K562 (cell line): ENCODE data around the gene MKNK2. TPM values are rescaled to one million over a fixed set of nuclear protein-coding genes. Genes with fewer than 3 reads are reported as not detected.

Experiments
- BRD9 ChIP-seq: fragments of 450-650 bp; IDR thresholded peaks from 2 replicates; pipeline ENCODE4 v1.6.1; 2018; ENCODE audit warnings: low read depth; ENCODE audit not compliant: partially characterized antibody
- EWSR1 ChIP-seq: fragments of 450-650 bp; IDR thresholded peaks from 2 replicates; pipeline ENCODE4 v1.6.1; 2018; ENCODE audit warnings: borderline replicate concordance, mild to moderate bottlenecking, low read depth, moderate library complexity; ENCODE audit not compliant: partially characterized antibody
- HNRNPL ChIP-seq: fragments of 200-400 bp; formaldehyde crosslinking; IDR thresholded peaks from 2 replicates; pipeline ENCODE4 v1.6.1; 2017; ENCODE audit warnings: low read depth, mild to moderate bottlenecking, low read length
- KDM4B ChIP-seq, 2 experiments: fragments of 450-650 bp in 1 of 2; sonication (generic) in 1 of 2; IDR thresholded peaks; 2 replicates each; pipeline ENCODE4 v1.6.1; 2016 to 2017; ENCODE audit warnings: borderline replicate concordance in 2 of 2, antibody characterized with exemption in 1 of 2, low read depth in 1 of 2, mild to moderate bottlenecking in 1 of 2
- MTA2 ChIP-seq: fragments of 450-650 bp; IDR thresholded peaks from 2 replicates; pipeline ENCODE4 v1.6.1; 2016; ENCODE audit warnings: low read depth
- PHB ChIP-seq: fragments of 250-450 bp; sonication (Bioruptor Pico); IDR thresholded peaks from 2 replicates; pipeline ENCODE4 v1.5.0; 2021
- SP1 ChIP-seq: sonication (generic); formaldehyde crosslinking; IDR thresholded peaks from 2 replicates; pipeline ENCODE4 v1.8.1; 2022; ENCODE audit warnings: mild to moderate bottlenecking, missing genetic modification reagents
- THRAP3 ChIP-seq: fragments of 450-650 bp; IDR thresholded peaks from 2 replicates; pipeline ENCODE4 v1.6.1; 2016; ENCODE audit warnings: mild to moderate bottlenecking, inconsistent platforms, borderline replicate concordance
- ZNF133 ChIP-seq: fragments of 250-450 bp; sonication (Bioruptor Pico); IDR thresholded peaks from 2 replicates; pipeline ENCODE4 v1.4.0; 2020; ENCODE audit warnings: mild to moderate bottlenecking
- ZNF197 ChIP-seq: fragments of 200-800 bp; sonication (Bioruptor generic); IDR thresholded peaks from 2 replicates; pipeline ENCODE4 v1.6.1; 2016; ENCODE audit warnings: low read depth, missing genetic modification characterization, missing compliant biosample characterization
- ZNF778 ChIP-seq: fragments of 450-650 bp; formaldehyde crosslinking; IDR thresholded peaks from 2 replicates; pipeline ENCODE4 v1.4.0; 2020; ENCODE audit warnings: mild to moderate bottlenecking, moderate library complexity
- polyA plus RNA-seq, 8 experiments: library from polyadenylated mRNA; depleted of rRNA in 4 of 8; stranded (reverse) in 5 of 8; unstranded in 3 of 8; fragments of >200 nt; fragmentation: Nextera tagmentation in 2 of 8; fragmentation: Illumina TruSeq in 1 of 8; extraction: Ambion mirVana in 2 of 8; extraction: Trizol in 1 of 8; gene quantifications; 2 replicates each; pipeline versions ENCODE4 v1.2.1 to v1.2.3, GENCODE V29; 2011 to 2014; ENCODE audit warnings: inconsistent platforms in 1 of 8, missing spikeins in 1 of 8
- total RNA-seq, 7 experiments: library from RNA; depleted of rRNA in 6 of 7; stranded (reverse); fragments of >200 nt in 6 of 7; fragmentation: Illumina TruSeq in 2 of 7; extraction: Trizol in 2 of 7; gene quantifications; 2 replicates each; pipeline versions ENCODE4 v1.2.1 to v1.2.3, GENCODE V29; 2011 to 2021; ENCODE audit warnings: low replicate concordance in 1 of 7
- TF ChIP-seq, protein P1 (sequence below): sonication (generic); formaldehyde crosslinking; IDR thresholded peaks from 2 replicates; pipeline ENCODE4 v1.8.0; 2022; ENCODE audit warnings: mild to moderate bottlenecking, missing genetic modification reagents
- TF ChIP-seq, protein P2 (sequence below): sonication (generic); formaldehyde crosslinking; IDR thresholded peaks from 2 replicates; pipeline ENCODE4 v1.8.0; 2022; ENCODE audit warnings: mild to moderate bottlenecking, missing genetic modification reagents
- TF ChIP-seq, protein P3 (sequence below): IDR thresholded peaks from 3 replicates; pipeline ENCODE4 v1.6.1; 2011; ENCODE audit warnings: borderline replicate concordance, mild to moderate bottlenecking, moderate library complexity; ENCODE audit not compliant: insufficient read length; ENCODE audit errors: extremely low read depth
- TF ChIP-seq, protein P4 (sequence below): fragments of 200-400 bp; formaldehyde crosslinking; IDR thresholded peaks from 2 replicates; pipeline ENCODE4 v1.6.1; 2017; ENCODE audit warnings: mild to moderate bottlenecking, low read depth, low read length, moderate library complexity
- TF ChIP-seq, protein P5 (sequence below): sonication (generic); formaldehyde crosslinking; IDR thresholded peaks from 2 replicates; pipeline ENCODE4 v1.8.1; 2022; ENCODE audit warnings: missing genetic modification reagents

MKNK2 gene
- total and polyA plus RNA-seq, 9 of the 15 experiments (the other 6 are each of a cell fraction or from before 2014, with no cell fraction given) = 5.1 to 191 (median 51.9) TPM

DNA sequence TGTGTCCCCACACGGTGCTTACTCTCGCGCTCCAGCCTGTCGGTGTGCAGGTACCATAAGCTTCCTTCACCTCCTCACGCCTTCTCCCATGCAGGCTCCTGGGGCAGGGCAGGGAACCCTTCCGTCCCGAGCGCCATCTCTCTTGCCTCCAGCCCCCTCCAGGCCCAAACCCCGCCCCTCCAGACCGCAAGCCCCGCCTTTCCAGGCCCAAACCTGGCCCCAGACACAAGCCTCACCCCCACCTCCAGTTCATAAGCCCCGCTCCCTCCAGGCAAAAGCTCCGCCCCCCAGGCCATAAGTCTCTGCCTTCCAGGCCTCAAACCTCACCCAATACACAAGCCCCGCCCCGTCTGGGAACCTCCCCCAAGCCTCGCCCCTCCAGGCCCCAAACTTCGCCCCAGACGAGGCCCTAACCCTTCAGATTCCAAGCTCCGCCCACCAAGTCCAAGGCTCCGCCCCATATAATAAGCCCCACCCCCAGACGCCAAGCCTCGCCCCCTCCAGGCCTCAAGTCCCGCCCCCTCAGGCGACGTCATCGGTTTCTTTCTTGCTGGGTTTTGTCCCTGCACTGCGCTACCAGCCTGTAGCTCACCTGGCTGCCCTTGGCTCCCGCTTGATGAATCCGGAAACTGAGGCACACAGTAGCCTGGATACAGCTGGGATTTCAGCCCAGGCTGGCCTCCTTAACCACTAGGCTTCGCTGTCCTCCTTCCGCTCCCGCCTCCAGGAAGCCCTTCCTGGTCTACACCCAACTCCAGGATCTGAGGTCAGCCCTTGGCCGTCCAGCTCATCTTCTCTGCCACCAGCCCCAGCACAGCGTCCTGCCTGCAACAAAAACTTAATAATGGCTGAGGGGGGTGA lies 16.1 kb downstream of the MKNK2 start (continued):
- TF ChIP-seq BRD9 (no peak), THRAP3 (no peak), SP1 (peak; percentile 76; the same call in 1 of the 2 replicates), KDM4B (IDR thresholded peaks at IDR 0.05; ENCODE audit: borderline replicate concordance in 2 of 2, low read depth in 1 of 2) (peak in 1 of 2 experiments; percentile 5; a peak in 1 of 4 replicates), ZNF778 (CRISPR knock-in tag) (no peak), ZNF133 (no peak), EWSR1 (no peak), PHB (no peak), MTA2 (no peak), ZNF197 (CRISPR knock-in tag) (no peak), HNRNPL (no peak)
- TF ChIP-seq, protein P1, sequence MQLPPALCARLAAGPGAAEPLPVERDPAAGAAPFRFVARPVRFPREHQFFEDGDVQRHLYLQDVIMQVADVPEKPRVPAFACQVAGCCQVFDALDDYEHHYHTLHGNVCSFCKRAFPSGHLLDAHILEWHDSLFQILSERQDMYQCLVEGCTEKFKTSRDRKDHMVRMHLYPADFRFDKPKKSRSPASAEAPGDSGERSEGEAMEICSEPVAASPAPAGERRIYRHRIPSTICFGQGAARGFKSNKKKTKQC (CRISPR knock-in tag) = no peak
- TF ChIP-seq, protein P2, sequence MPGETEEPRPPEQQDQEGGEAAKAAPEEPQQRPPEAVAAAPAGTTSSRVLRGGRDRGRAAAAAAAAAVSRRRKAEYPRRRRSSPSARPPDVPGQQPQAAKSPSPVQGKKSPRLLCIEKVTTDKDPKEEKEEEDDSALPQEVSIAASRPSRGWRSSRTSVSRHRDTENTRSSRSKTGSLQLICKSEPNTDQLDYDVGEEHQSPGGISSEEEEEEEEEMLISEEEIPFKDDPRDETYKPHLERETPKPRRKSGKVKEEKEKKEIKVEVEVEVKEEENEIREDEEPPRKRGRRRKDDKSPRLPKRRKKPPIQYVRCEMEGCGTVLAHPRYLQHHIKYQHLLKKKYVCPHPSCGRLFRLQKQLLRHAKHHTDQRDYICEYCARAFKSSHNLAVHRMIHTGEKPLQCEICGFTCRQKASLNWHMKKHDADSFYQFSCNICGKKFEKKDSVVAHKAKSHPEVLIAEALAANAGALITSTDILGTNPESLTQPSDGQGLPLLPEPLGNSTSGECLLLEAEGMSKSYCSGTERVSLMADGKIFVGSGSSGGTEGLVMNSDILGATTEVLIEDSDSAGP (CRISPR knock-in tag) = no peak
- TF ChIP-seq, protein P3, sequence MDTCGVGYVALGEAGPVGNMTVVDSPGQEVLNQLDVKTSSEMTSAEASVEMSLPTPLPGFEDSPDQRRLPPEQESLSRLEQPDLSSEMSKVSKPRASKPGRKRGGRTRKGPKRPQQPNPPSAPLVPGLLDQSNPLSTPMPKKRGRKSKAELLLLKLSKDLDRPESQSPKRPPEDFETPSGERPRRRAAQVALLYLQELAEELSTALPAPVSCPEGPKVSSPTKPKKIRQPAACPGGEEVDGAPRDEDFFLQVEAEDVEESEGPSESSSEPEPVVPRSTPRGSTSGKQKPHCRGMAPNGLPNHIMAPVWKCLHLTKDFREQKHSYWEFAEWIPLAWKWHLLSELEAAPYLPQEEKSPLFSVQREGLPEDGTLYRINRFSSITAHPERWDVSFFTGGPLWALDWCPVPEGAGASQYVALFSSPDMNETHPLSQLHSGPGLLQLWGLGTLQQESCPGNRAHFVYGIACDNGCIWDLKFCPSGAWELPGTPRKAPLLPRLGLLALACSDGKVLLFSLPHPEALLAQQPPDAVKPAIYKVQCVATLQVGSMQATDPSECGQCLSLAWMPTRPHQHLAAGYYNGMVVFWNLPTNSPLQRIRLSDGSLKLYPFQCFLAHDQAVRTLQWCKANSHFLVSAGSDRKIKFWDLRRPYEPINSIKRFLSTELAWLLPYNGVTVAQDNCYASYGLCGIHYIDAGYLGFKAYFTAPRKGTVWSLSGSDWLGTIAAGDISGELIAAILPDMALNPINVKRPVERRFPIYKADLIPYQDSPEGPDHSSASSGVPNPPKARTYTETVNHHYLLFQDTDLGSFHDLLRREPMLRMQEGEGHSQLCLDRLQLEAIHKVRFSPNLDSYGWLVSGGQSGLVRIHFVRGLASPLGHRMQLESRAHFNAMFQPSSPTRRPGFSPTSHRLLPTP = no peak
- TF ChIP-seq, protein P4, sequence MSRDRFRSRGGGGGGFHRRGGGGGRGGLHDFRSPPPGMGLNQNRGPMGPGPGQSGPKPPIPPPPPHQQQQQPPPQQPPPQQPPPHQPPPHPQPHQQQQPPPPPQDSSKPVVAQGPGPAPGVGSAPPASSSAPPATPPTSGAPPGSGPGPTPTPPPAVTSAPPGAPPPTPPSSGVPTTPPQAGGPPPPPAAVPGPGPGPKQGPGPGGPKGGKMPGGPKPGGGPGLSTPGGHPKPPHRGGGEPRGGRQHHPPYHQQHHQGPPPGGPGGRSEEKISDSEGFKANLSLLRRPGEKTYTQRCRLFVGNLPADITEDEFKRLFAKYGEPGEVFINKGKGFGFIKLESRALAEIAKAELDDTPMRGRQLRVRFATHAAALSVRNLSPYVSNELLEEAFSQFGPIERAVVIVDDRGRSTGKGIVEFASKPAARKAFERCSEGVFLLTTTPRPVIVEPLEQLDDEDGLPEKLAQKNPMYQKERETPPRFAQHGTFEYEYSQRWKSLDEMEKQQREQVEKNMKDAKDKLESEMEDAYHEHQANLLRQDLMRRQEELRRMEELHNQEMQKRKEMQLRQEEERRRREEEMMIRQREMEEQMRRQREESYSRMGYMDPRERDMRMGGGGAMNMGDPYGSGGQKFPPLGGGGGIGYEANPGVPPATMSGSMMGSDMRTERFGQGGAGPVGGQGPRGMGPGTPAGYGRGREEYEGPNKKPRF = no peak
- TF ChIP-seq, protein P5, sequence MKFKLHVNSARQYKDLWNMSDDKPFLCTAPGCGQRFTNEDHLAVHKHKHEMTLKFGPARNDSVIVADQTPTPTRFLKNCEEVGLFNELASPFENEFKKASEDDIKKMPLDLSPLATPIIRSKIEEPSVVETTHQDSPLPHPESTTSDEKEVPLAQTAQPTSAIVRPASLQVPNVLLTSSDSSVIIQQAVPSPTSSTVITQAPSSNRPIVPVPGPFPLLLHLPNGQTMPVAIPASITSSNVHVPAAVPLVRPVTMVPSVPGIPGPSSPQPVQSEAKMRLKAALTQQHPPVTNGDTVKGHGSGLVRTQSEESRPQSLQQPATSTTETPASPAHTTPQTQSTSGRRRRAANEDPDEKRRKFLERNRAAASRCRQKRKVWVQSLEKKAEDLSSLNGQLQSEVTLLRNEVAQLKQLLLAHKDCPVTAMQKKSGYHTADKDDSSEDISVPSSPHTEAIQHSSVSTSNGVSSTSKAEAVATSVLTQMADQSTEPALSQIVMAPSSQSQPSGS (CRISPR knock-in tag) = 0 out of 2 replicates have a peak, but pooled peaks have one; percentile 44
